ENCODE results near the gene RIN1. TPM values are rescaled to one million over a fixed set of nuclear protein-coding genes. Genes with fewer than 3 reads are reported as not detected.

Gene RIN1
- total and polyA plus RNA-seq, 9 of the 15 experiments (the other 6 are each of a cell fraction or from before 2014, with no cell fraction given), result 0.01 to 1.2 (median 0.45) TPM; not detected in 1

- H3K27ac ChIP-seq (ENCODE audit: extremely low read depth, low read depth, low read length), result no peak overlapping the region
Measured at GRCh38 chr11:66317723-66318599, 18.3 kb downstream of the RIN1 start.

More at GRCh38 chr11:66317723-66318599, 18.3 kb downstream of the RIN1 start:
- ChIA-PET CTCF (ENCODE audit: low intra/inter-chr PET ratio) (no interaction called here), POLR2A (interaction anchor here (0.6 to 1.0 kb wide), 4 partner anchors 16 to 55 kb away, joined by 3 to 4 read pairs (median 3); no protein-coding TSS in a partner anchor)
- Histone ChIP-seq H3K9me3 (replicated peaks; ENCODE audit: control insufficient read depth, insufficient read depth, low read depth, low read length) (no peaks in the 10 kb centered on the region), H3K4me2 (ENCODE audit: insufficient read depth, low read length) (no peak overlapping the region), H3K9ac (ENCODE audit: insufficient read depth in 1 of 2, low read depth in 2 of 2, low read length in 2 of 2) (no peak overlapping the region; a peak in 1 of 4 replicates), H3K27me3 (ENCODE audit: control insufficient read depth in 2 of 2, insufficient read depth in 2 of 2, low read length in 2 of 2) (no peaks in the 10 kb centered on the region), H3K36me3 (ENCODE audit: control insufficient read depth, insufficient read depth, low read length) (no peaks in the 10 kb centered on the region), H2AFZ (ENCODE audit: low read depth, low read length) (no peak overlapping the region), H3K9me1 (ENCODE audit: control insufficient read depth, insufficient read depth, low read length) (no peaks in the 10 kb centered on the region), H3K4me3 (no peak overlapping the region), H3K79me2 (ENCODE audit: control insufficient read depth, insufficient read depth, low read length) (no peaks in the 10 kb centered on the region), H4K20me1 (replicated peaks; ENCODE audit: control insufficient read depth, insufficient read depth, low read length) (no peaks in the 10 kb centered on the region), H3K4me1 (replicated peaks in 1 of 2; ENCODE audit: control insufficient read depth in 2 of 2, insufficient read depth in 2 of 2, low read length in 2 of 2) (peaks cover 5 to 59% of the 10 kb centered on the region in 2 experiments)
- TF ChIP-seq ZNF316 (IDR thresholded peaks at IDR 0.05) (peak; percentile 44; the same call in 1 of the 2 replicates), ATF3 (IDR thresholded peaks at IDR 0.05) (peak; percentile 72), ATF3 (CRISPR knock-in tag; conservative IDR thresholded peaks at IDR 0.05) (no peak), E2F6 (IDR thresholded peaks at IDR 0.05; ENCODE audit: borderline replicate concordance in 1 of 2, extremely low read depth in 1 of 2, insufficient read depth in 1 of 2, insufficient read length in 1 of 2, low read depth in 1 of 2, low read length in 1 of 2, poor library complexity in 1 of 2, severe bottlenecking in 1 of 2) (peak in 1 of 2 experiments; percentile 33), CEBPG (CRISPR knock-in tag; IDR thresholded peaks at IDR 0.05) (peak; percentile 64), CEBPG (tag; conservative IDR thresholded peaks at IDR 0.05 in 1 of 2, IDR thresholded peaks at IDR 0.05 in 1 of 2) (peak; percentile 80 to 93), ZNF76 (CRISPR knock-in tag; IDR thresholded peaks at IDR 0.05; ENCODE audit: borderline replicate concordance) (no peak), ZNF146 (CRISPR knock-in tag; IDR thresholded peaks at IDR 0.05; ENCODE audit: unreplicated experiment) (no peak), IRF9 (tag; IDR thresholded peaks at IDR 0.05) (0 out of 2 replicates have a peak, but pooled peaks have one; percentile 26), MAFG (tag; conservative IDR thresholded peaks at IDR 0.05) (0 out of 2 replicates have a peak, but pooled peaks have one; percentile 13), CEBPB (tag; IDR thresholded peaks at IDR 0.05) (peak; percentile 97)
- FAIRE-seq (no peak), DNase-seq (ENCODE audit: extremely low read depth in 1 of 4, low spot score in 3 of 4) (no peak), ATAC-seq (no peak)
- in situ Hi-C loops (cut with MboI), result no loop called here
- 47% methylated on average over 13 of the region's 16 CpGs for WGBS (ENCODE audit: insufficient coverage, low coverage, missing lambda C conversion rate)
- no TSS peak for BruUV-seq (replicated peaks)
- intact Hi-C loops (cut with micrococcal nuclease), result no loop called here

Data from K562 (cell line).